Activated naive CD4-positive, alpha-beta T cell treated with anti-CD3 and anti-CD28 coated beads for 36 hours (primary cell): ENCODE data around the gene RGS6. TPM values are rescaled to one million over a fixed set of nuclear protein-coding genes. Genes with fewer than 3 reads are reported as not detected.
A peak's percentile ranks its signal among the peaks of the same experiment; 100 is the strongest.
"Not testable (repeated sequence)": the region's sequence is repeated elsewhere in the genome, so short reads cannot be mapped to it uniquely, and the experiment has no call there.

ENCODE experiments used
- CTCF ChIA-PET: fragments of 350-600 bp; sonication (Branson Sonifier 250); formaldehyde crosslinking; loops from one replicate; lab custom pipeline; 2021; ENCODE audit warnings: antibody characterized with exemption; lab: Charles Lee
- DNase-seq: peaks from one replicate; pipeline ENCODE4 v3.0.0-alpha.2; 2020
- H3K27ac Mint-ChIP-seq: one replicate; pipeline ENCODE4 v1.8.0; 2021; ENCODE audit warnings: mild to moderate bottlenecking, mixed read lengths
- H3K27me3 Mint-ChIP-seq: one replicate; pipeline ENCODE4 v1.8.0; 2021; ENCODE audit warnings: low read depth, mixed read lengths
- H3K36me3 Mint-ChIP-seq: one replicate; pipeline ENCODE4 v1.8.0; 2021; ENCODE audit warnings: low read depth, mixed read lengths
- H3K4me1 Mint-ChIP-seq: one replicate; pipeline ENCODE4 v1.8.0; 2021; ENCODE audit warnings: low read depth, mixed read lengths
- H3K4me3 Mint-ChIP-seq: one replicate; pipeline ENCODE4 v1.8.0; 2021; ENCODE audit warnings: mild to moderate bottlenecking, moderate library complexity, mixed read lengths
- H3K9me3 Mint-ChIP-seq: one replicate; pipeline ENCODE4 v1.8.0; 2021; ENCODE audit warnings: mixed read lengths
- intact Hi-C: fragments of 100-400 bp; cut with micrococcal nuclease; formaldehyde crosslinking; loops from one replicate; pipeline ENCODE4 v1.15.1; 2023
- total RNA-seq, 2 experiments: library from RNA; stranded (reverse); gene quantifications; one replicate each; pipeline ENCODE4 v1.2.3, GENCODE V29; 2021

Gene RGS6
- total RNA-seq = not detected

GRCh38 chr14:71932229-71932981, at the start of gene RGS6:
Gene RGS6 (plus strand): TSS chr14:71932429.
- Mint-ChIP-seq H3K4me3 (peak within 1 kb of the TSS; percentile 23), H3K9me3 (no peaks in the 10 kb centered on the region), H3K27ac (no peak within 1 kb of the TSS), H3K4me1 (peaks cover 12% of the 10 kb centered on the region), H3K27me3 (peaks cover 43% of the 10 kb centered on the region), H3K36me3 (no peaks in the 10 kb centered on the region)
- DNase-seq = peak; percentile 27
- intact Hi-C loops = loop anchor here (5.0 to 10.0 kb wide), 2 partner anchors 362 to 490 kb away; no protein-coding TSS in a partner anchor
- CTCF ChIA-PET = interaction anchor here (1.0 to 1.1 kb wide), 2 partner anchors 146 to 172 kb away, joined by 3 read pairs; no protein-coding TSS in a partner anchor

- Mint-ChIP-seq H3K4me3 (no peak overlapping the region), H3K4me1 (no peaks in the 10 kb centered on the region), H3K36me3 (no peaks in the 10 kb centered on the region), H3K9me3 (peaks cover 11% of the 10 kb centered on the region), H3K27me3 (peaks cover 9% of the 10 kb centered on the region), H3K27ac (no peak overlapping the region)
- no peak for DNase-seq
- intact Hi-C loops = no loop called here
- CTCF ChIA-PET = no interaction called here
Measured at GRCh38 chr14:71883094-71883493, 49.1 kb upstream of the RGS6 start.

GRCh38 chr14:71885301-71885700, 46.9 kb upstream of the RGS6 start:
- CTCF ChIA-PET = no interaction called here
- H3K27me3 Mint-ChIP-seq = peaks cover 9% of the 10 kb centered on the region

GRCh38 chr14:71887802-71888201, 44.4 kb upstream of the RGS6 start:
- CTCF ChIA-PET, H3K4me3 Mint-ChIP-seq, H3K4me1 Mint-ChIP-seq, H3K27me3 Mint-ChIP-seq, intact Hi-C loops, DNase-seq, H3K9me3 Mint-ChIP-seq, H3K36me3 Mint-ChIP-seq, H3K27ac Mint-ChIP-seq: not testable (repeated sequence)

More at GRCh38 chr14:71885301-71885700, 46.9 kb upstream of the RGS6 start:
- no peaks in the 10 kb centered on the region for H3K4me1 Mint-ChIP-seq
- intact Hi-C loops = no loop called here
- H3K27ac Mint-ChIP-seq = no peak overlapping the region
- H3K4me3 Mint-ChIP-seq = no peak overlapping the region
- no peaks in the 10 kb centered on the region for H3K36me3 Mint-ChIP-seq
- no peak for DNase-seq
- H3K9me3 Mint-ChIP-seq = peaks cover 6% of the 10 kb centered on the region

GRCh38 chr14:71890541-71890940, 41.7 kb upstream of the RGS6 start:
- Mint-ChIP-seq H3K36me3 (no peaks in the 10 kb centered on the region), H3K4me3 (no peak overlapping the region), H3K27ac (no peak overlapping the region), H3K4me1 (no peaks in the 10 kb centered on the region), H3K9me3 (peaks cover 6% of the 10 kb centered on the region), H3K27me3 (peaks cover 4% of the 10 kb centered on the region)
- DNase-seq = no peak
- intact Hi-C loops = no loop called here
- CTCF ChIA-PET = no interaction called here

- intact Hi-C loops = no loop called here
- Mint-ChIP-seq H3K27me3 (peaks cover 8% of the 10 kb centered on the region), H3K4me3 (no peak overlapping the region), H3K27ac (no peak overlapping the region), H3K4me1 (no peaks in the 10 kb centered on the region), H3K9me3 (peaks cover 6% of the 10 kb centered on the region), H3K36me3 (no peaks in the 10 kb centered on the region)
- CTCF ChIA-PET = no interaction called here
- DNase-seq = no peak
Measured at GRCh38 chr14:71891185-71891584, 41.0 kb upstream of the RGS6 start.

- no peak for DNase-seq
- Mint-ChIP-seq H3K4me1 (no peaks in the 10 kb centered on the region), H3K27me3 (peaks cover 10% of the 10 kb centered on the region), H3K4me3 (no peak overlapping the region), H3K36me3 (no peaks in the 10 kb centered on the region), H3K9me3 (peaks cover 6% of the 10 kb centered on the region), H3K27ac (no peak overlapping the region)
- CTCF ChIA-PET = no interaction called here
- intact Hi-C loops = no loop called here
Measured at GRCh38 chr14:71891970-71892369, 40.3 kb upstream of the RGS6 start.

- peaks cover 17% of the 10 kb centered on the region for H3K27me3 Mint-ChIP-seq
- no peaks in the 10 kb centered on the region for H3K36me3 Mint-ChIP-seq
- DNase-seq = no peak
- no peak overlapping the region for H3K27ac Mint-ChIP-seq
- CTCF ChIA-PET = no interaction called here
- H3K4me1 Mint-ChIP-seq = no peaks in the 10 kb centered on the region
- H3K9me3 Mint-ChIP-seq = peaks cover 2% of the 10 kb centered on the region
- intact Hi-C loops = no loop called here
- no peak overlapping the region for H3K4me3 Mint-ChIP-seq
Measured at GRCh38 chr14:71905031-71905430, 27.2 kb upstream of the RGS6 start.

- no peak for DNase-seq
- Mint-ChIP-seq H3K4me1 (no peaks in the 10 kb centered on the region), H3K27me3 (peaks cover 20% of the 10 kb centered on the region), H3K27ac (no peak overlapping the region), H3K4me3 (no peak overlapping the region), H3K9me3 (no peaks in the 10 kb centered on the region), H3K36me3 (no peaks in the 10 kb centered on the region)
- CTCF ChIA-PET = no interaction called here
- intact Hi-C loops = no loop called here
Measured at GRCh38 chr14:71905860-71906259, 26.4 kb upstream of the RGS6 start.

- H3K4me3 Mint-ChIP-seq = no peak overlapping the region
- no peak for DNase-seq
- H3K27me3 Mint-ChIP-seq = peaks cover 25% of the 10 kb centered on the region
- no peaks in the 10 kb centered on the region for H3K36me3 Mint-ChIP-seq
- intact Hi-C loops = no loop called here
- no peak overlapping the region for H3K27ac Mint-ChIP-seq
- no peaks in the 10 kb centered on the region for H3K4me1 Mint-ChIP-seq
- CTCF ChIA-PET = no interaction called here
- H3K9me3 Mint-ChIP-seq = no peaks in the 10 kb centered on the region
Measured at GRCh38 chr14:71907793-71908515, 24.3 kb upstream of the RGS6 start.

- DNase-seq = no peak
- Mint-ChIP-seq H3K27me3 (peaks cover 26% of the 10 kb centered on the region), H3K4me3 (no peak overlapping the region), H3K36me3 (no peaks in the 10 kb centered on the region), H3K9me3 (no peaks in the 10 kb centered on the region), H3K27ac (no peak overlapping the region), H3K4me1 (no peaks in the 10 kb centered on the region)
- intact Hi-C loops = no loop called here
- CTCF ChIA-PET = no interaction called here
Measured at GRCh38 chr14:71911669-71912068, 20.6 kb upstream of the RGS6 start.

- peaks cover 21% of the 10 kb centered on the region for H3K27me3 Mint-ChIP-seq
- no peaks in the 10 kb centered on the region for H3K9me3 Mint-ChIP-seq
- no peaks in the 10 kb centered on the region for H3K4me1 Mint-ChIP-seq
- no peak for DNase-seq
- H3K36me3 Mint-ChIP-seq = no peaks in the 10 kb centered on the region
- CTCF ChIA-PET = no interaction called here
- no peak overlapping the region for H3K27ac Mint-ChIP-seq
- H3K4me3 Mint-ChIP-seq = no peak overlapping the region
- intact Hi-C loops = no loop called here
Measured at GRCh38 chr14:71913342-71913741, 18.9 kb upstream of the RGS6 start.

- intact Hi-C loops = no loop called here
- CTCF ChIA-PET = no interaction called here
- no peak for DNase-seq
- Mint-ChIP-seq H3K4me3 (no peak overlapping the region), H3K9me3 (no peaks in the 10 kb centered on the region), H3K27ac (no peak overlapping the region), H3K27me3 (peaks cover 18% of the 10 kb centered on the region), H3K36me3 (no peaks in the 10 kb centered on the region), H3K4me1 (no peaks in the 10 kb centered on the region)
Measured at GRCh38 chr14:71918955-71919354, 13.3 kb upstream of the RGS6 start.
